ENCODE data around the gene RPL18.

Gene RPL18

GRCh38 chr19:48573163-48573505, 45.8 kb downstream of the RPL18 start:
- no peak for DNase-seq

DNA sequence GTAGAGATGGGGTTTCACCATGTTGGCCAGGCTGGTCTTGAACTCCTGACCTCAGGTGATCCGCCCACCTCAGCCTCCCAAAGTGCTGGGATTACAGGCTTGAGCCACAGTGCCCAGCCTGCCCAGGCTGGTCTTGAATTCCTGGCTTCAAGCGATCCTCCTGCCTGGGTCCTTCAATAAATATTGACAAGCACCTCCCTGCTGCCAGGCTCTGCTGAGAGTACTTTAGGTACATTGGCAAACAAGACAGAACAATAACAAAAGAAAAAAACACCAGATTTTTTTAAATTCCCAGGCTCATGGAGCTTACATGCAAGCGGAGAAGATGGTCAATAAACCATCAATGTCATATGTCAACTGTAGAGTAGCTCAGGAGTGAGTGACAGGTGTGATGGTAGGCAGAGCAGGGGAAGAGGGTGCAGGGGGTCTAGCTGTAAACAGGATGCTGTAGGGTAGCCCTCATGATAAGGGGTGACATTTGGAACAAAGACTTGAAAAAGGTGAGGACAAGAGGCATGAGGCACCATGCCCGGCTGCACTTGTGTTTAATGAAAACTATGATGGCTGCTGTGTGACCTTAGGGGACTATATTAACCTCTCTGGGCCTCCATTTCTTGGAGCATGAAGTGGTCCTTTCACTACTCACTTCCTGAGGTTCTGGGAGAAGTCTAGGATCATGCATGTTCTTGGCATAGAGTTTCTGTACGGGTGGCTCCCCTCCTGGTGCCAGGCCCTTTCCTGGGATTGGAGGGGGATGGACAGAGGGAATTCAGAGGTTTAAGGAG, 47.4 kb downstream of the RPL18 start:
- no peak for DNase-seq

- no peak for DNase-seq
Observed at GRCh38 chr19:48569814-48570213, 49.2 kb downstream of the RPL18 start.

- no peak for DNase-seq
Observed at GRCh38 chr19:48568345-48568886, 50.6 kb downstream of the RPL18 start.
